ENCODE data around the gene RGS6.

RGS6 gene

DNA sequence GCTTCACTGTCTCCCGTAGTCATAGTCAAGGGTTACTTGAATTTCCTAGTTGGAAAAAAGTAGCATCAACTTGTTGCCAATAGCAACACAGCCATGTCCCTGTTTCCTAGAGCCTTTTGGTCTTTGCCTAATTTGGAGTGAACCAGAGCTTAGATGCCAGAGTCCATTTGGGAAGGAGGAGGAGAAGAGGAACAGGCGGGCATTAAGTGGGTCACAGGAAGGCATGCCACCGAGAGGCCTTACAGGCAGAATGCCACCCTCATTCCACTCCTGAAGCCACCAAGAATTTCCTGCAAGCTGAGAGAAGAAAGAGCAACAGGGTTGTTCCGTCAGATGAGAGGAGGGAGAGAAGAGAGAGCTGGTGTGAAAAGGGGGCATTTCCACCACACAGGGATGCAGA is 622.2 kb downstream of the RGS6 start:
- Histone ChIP-seq H3K4me1 (ENCODE audit: low read depth, poor library complexity, severe bottlenecking) (no peaks in the 10 kb centered on the region), H3K4me3 (IDR thresholded peaks at IDR 0.05; ENCODE audit: insufficient read depth, low read depth, low read length) (no peak overlapping the region), H3K27ac (no peak overlapping the region), H4K20me1 (ENCODE audit: insufficient read depth) (no peaks in the 10 kb centered on the region), H3K27me3 (ENCODE audit: insufficient read depth, low read depth) (no peaks in the 10 kb centered on the region), H3K79me2 (ENCODE audit: insufficient read depth, low read depth) (no peaks in the 10 kb centered on the region), H3K4me2 (no peak overlapping the region), H2AFZ (ENCODE audit: low read depth) (no peak overlapping the region), H3K36me3 (ENCODE audit: insufficient read depth) (no peaks in the 10 kb centered on the region), H3K9ac (no peak overlapping the region)
- TF ChIP-seq CTCF (conservative IDR thresholded peaks at IDR 0.05; ENCODE audit: low read depth, low read length): no peak

DNA sequence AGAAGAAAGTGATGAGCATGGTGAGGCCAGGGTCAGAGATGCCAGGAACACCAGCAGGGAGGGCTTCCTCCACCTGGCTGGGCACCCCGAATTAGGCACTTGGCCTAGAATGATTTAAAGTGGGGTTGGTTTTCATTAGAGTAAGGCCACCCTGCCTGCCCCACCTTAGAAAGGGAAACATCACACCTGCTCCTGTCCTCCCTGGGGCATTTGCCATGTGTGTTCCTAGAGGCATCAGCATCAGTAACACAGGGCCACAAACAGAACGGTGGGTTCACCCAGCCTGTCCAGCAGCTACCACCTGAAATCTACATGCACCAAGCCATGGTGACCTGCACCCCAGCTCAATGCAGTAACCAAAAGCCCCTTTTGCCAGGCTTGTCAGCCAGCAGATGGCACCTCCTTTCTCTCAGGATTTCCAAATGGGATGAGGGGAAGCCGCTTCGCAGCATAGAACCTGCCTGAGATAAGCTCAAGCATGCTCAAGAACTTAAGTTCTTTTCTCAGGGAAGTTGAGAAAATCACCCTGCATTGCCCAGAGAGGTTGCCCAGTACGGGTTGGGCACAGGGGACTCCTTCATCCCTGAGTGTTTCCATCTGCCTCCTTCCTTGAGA is 622.9 kb downstream of the RGS6 start:
- no peaks in the 10 kb centered on the region for H3K36me3 ChIP-seq (ENCODE audit: insufficient read depth)
- no peaks in the 10 kb centered on the region for H3K27me3 ChIP-seq (ENCODE audit: insufficient read depth, low read depth)
- no peak overlapping the region for H3K9ac ChIP-seq
- no peak overlapping the region for H3K27ac ChIP-seq
- H3K79me2 ChIP-seq (ENCODE audit: insufficient read depth, low read depth): no peaks in the 10 kb centered on the region
- H4K20me1 ChIP-seq (ENCODE audit: insufficient read depth): no peaks in the 10 kb centered on the region
- TF ChIP-seq CTCF (conservative IDR thresholded peaks at IDR 0.05; ENCODE audit: low read depth, low read length): no peak
- no peak overlapping the region for H3K4me2 ChIP-seq
- no peak overlapping the region for H2AFZ ChIP-seq (ENCODE audit: low read depth)
- no peaks in the 10 kb centered on the region for H3K4me1 ChIP-seq (ENCODE audit: low read depth, poor library complexity, severe bottlenecking)
- H3K4me3 ChIP-seq (IDR thresholded peaks at IDR 0.05; ENCODE audit: insufficient read depth, low read depth, low read length): no peak overlapping the region

- H3K79me2 ChIP-seq (ENCODE audit: insufficient read depth, low read depth): no peaks in the 10 kb centered on the region
- H4K20me1 ChIP-seq (ENCODE audit: insufficient read depth): no peaks in the 10 kb centered on the region
- TF ChIP-seq CTCF (conservative IDR thresholded peaks at IDR 0.05; ENCODE audit: low read depth, low read length): no peak
- H2AFZ ChIP-seq (ENCODE audit: low read depth): no peak overlapping the region
- no peaks in the 10 kb centered on the region for H3K4me1 ChIP-seq (ENCODE audit: low read depth, poor library complexity, severe bottlenecking)
- no peaks in the 10 kb centered on the region for H3K36me3 ChIP-seq (ENCODE audit: insufficient read depth)
- H3K9ac ChIP-seq: no peak overlapping the region
- H3K27ac ChIP-seq: no peak overlapping the region
- no peaks in the 10 kb centered on the region for H3K27me3 ChIP-seq (ENCODE audit: insufficient read depth, low read depth)
- H3K4me2 ChIP-seq: no peak overlapping the region
- H3K4me3 ChIP-seq (IDR thresholded peaks at IDR 0.05; ENCODE audit: insufficient read depth, low read depth, low read length): no peak overlapping the region
Measured at GRCh38 chr14:72555609-72556000, 623.4 kb downstream of the RGS6 start.

DNA sequence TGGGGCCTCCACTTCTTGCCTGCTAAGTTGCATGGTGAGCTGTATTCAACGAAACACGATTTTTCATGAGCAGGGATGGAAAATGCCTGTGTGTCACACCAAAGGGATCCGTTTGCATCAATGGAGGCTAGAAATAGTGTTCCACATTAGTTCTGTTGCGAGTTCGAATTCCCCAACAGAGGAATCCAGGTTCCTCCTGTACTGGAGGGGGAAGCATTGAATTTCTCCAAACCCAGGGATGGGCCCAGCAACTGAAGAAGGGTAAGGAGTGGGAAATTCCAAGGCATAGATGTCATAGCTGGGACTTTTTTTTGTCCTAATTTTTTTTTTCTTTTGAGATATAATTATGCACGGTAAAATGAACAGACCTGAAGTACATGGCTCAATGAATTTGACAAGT is 625.4 kb downstream of the RGS6 start:
- no peaks in the 10 kb centered on the region for H3K27me3 ChIP-seq (ENCODE audit: insufficient read depth, low read depth)
- no peak overlapping the region for H3K27ac ChIP-seq
- no peaks in the 10 kb centered on the region for H3K79me2 ChIP-seq (ENCODE audit: insufficient read depth, low read depth)
- no peak for TF ChIP-seq CTCF (conservative IDR thresholded peaks at IDR 0.05; ENCODE audit: low read depth, low read length)
- H4K20me1 ChIP-seq (ENCODE audit: insufficient read depth): no peaks in the 10 kb centered on the region
- no peak overlapping the region for H2AFZ ChIP-seq (ENCODE audit: low read depth)
- H3K4me1 ChIP-seq (ENCODE audit: low read depth, poor library complexity, severe bottlenecking): no peaks in the 10 kb centered on the region
- no peak overlapping the region for H3K4me2 ChIP-seq
- H3K36me3 ChIP-seq (ENCODE audit: insufficient read depth): no peaks in the 10 kb centered on the region
- no peak overlapping the region for H3K4me3 ChIP-seq (IDR thresholded peaks at IDR 0.05; ENCODE audit: insufficient read depth, low read depth, low read length)
- H3K9ac ChIP-seq: no peak overlapping the region
